Measurements from ENCODE around the gene KRT15.

- no peak for TF ChIP-seq REST (IDR thresholded peaks at IDR 0.05; ENCODE audit: insufficient read depth in 1 of 2, low read depth in 2 of 2, low read length in 2 of 2)
- TF ChIP-seq TAF1 (IDR thresholded peaks at IDR 0.05; ENCODE audit: borderline replicate concordance, insufficient read depth, low read length): no peak
- no peak for TF ChIP-seq POLR2AphosphoS5 (IDR thresholded peaks at IDR 0.05; ENCODE audit: low read depth, low read length)
- TF ChIP-seq SIN3A (IDR thresholded peaks at IDR 0.05; ENCODE audit: borderline replicate concordance, insufficient read depth, low read length): no peak
Measured at GRCh38 chr17:41539979-41540701, 21.4 kb upstream of the KRT15 start.

Measured in PFSK-1 (cell line).